Parathyroid adenoma (tissue), 2 donors: ENCODE data around the gene DTNA.

ENCODE experiments used
- H2AFZ ChIP-seq: fragments of 300-600 bp; sonication (generic); one replicate; pipeline ENCODE4 v1.7.0; 2017; ENCODE audit warnings: antibody characterized with exemption, mild to moderate bottlenecking
- H3K27ac ChIP-seq: fragments of 300-600 bp; sonication (generic); one replicate; pipeline ENCODE4 v1.7.0; 2017
- H3K27me3 ChIP-seq: fragments of 300-600 bp; sonication (generic); one replicate; pipeline ENCODE4 v1.7.0; 2017; ENCODE audit warnings: low read length; ENCODE audit not compliant: control insufficient read depth, insufficient read depth
- H3K36me3 ChIP-seq: fragments of 300-600 bp; sonication (generic); one replicate; pipeline ENCODE4 v1.7.0; 2017; ENCODE audit warnings: low read length; ENCODE audit not compliant: control insufficient read depth, insufficient read depth
- H3K4me1 ChIP-seq: fragments of 300-600 bp; sonication (generic); one replicate; pipeline ENCODE4 v1.7.0; 2017; ENCODE audit warnings: control low read depth
- H3K4me2 ChIP-seq: fragments of 300-600 bp; sonication (generic); one replicate; pipeline ENCODE4 v1.7.0; 2017; ENCODE audit warnings: low read length
- H3K4me3 ChIP-seq: fragments of 300-600 bp; sonication (generic); one replicate; pipeline ENCODE4 v1.7.0; 2017; ENCODE audit warnings: low read depth, low read length
- H3K79me2 ChIP-seq: fragments of 300-600 bp; sonication (generic); one replicate; pipeline ENCODE4 v1.7.0; 2017; ENCODE audit warnings: control low read depth
- H3K9ac ChIP-seq: fragments of 300-600 bp; sonication (generic); one replicate; pipeline ENCODE4 v1.7.0; 2017; ENCODE audit warnings: mild to moderate bottlenecking
- H3K9me3 ChIP-seq: fragments of 300-600 bp; sonication (generic); one replicate; pipeline ENCODE4 v1.7.0; 2017; ENCODE audit warnings: low read length; ENCODE audit not compliant: control insufficient read depth
- CTCF ChIP-seq: fragments of 300-600 bp; sonication (generic); IDR thresholded peaks from one replicate; pipeline ENCODE4 v1.7.0; 2017; ENCODE audit warnings: antibody characterized with exemption, mild to moderate bottlenecking
- donor health status: primary hyperparathyroidism.

The DTNA gene

GRCh38 chr18:34909637-34910364, 199.7 kb downstream of the DTNA start:
- no peak overlapping the region for H3K27ac ChIP-seq
- H2AFZ ChIP-seq, result no peak overlapping the region
- H3K4me2 ChIP-seq, result no peak overlapping the region
- no peaks in the 10 kb centered on the region for H3K36me3 ChIP-seq
- H3K4me3 ChIP-seq, result no peak overlapping the region
- no peaks in the 10 kb centered on the region for H3K27me3 ChIP-seq
- no peak overlapping the region for H3K9ac ChIP-seq
- no peak for TF ChIP-seq CTCF
- H3K9me3 ChIP-seq, result no peaks in the 10 kb centered on the region
- H3K79me2 ChIP-seq, result no peaks in the 10 kb centered on the region
- no peaks in the 10 kb centered on the region for H3K4me1 ChIP-seq

- no peak for TF ChIP-seq CTCF
- no peak overlapping the region for H3K9ac ChIP-seq
- no peak overlapping the region for H3K4me3 ChIP-seq
- no peak overlapping the region for H3K27ac ChIP-seq
- no peaks in the 10 kb centered on the region for H3K4me1 ChIP-seq
- H3K79me2 ChIP-seq, result no peaks in the 10 kb centered on the region
- H3K4me2 ChIP-seq, result no peak overlapping the region
- H3K9me3 ChIP-seq, result no peaks in the 10 kb centered on the region
- H3K36me3 ChIP-seq, result no peaks in the 10 kb centered on the region
- no peak overlapping the region for H2AFZ ChIP-seq
- H3K27me3 ChIP-seq, result no peaks in the 10 kb centered on the region
Measured at GRCh38 chr18:34911081-34911480, 201.0 kb downstream of the DTNA start.

GRCh38 chr18:34911661-34912384, 201.7 kb downstream of the DTNA start:
- no peak overlapping the region for H3K4me2 ChIP-seq
- no peak overlapping the region for H3K9ac ChIP-seq
- no peak for TF ChIP-seq CTCF
- H3K27me3 ChIP-seq, result no peaks in the 10 kb centered on the region
- H3K4me1 ChIP-seq, result no peaks in the 10 kb centered on the region
- H3K36me3 ChIP-seq, result no peaks in the 10 kb centered on the region
- no peaks in the 10 kb centered on the region for H3K9me3 ChIP-seq
- H3K79me2 ChIP-seq, result no peaks in the 10 kb centered on the region
- no peak overlapping the region for H2AFZ ChIP-seq
- H3K4me3 ChIP-seq, result no peak overlapping the region
- H3K27ac ChIP-seq, result no peak overlapping the region

GRCh38 chr18:34913837-34914661, 204.0 kb downstream of the DTNA start:
- Histone ChIP-seq H2AFZ (no peak overlapping the region), H3K27me3 (no peaks in the 10 kb centered on the region), H3K4me1 (no peaks in the 10 kb centered on the region), H3K4me2 (no peak overlapping the region), H3K9ac (no peak overlapping the region), H3K4me3 (no peak overlapping the region), H3K36me3 (no peaks in the 10 kb centered on the region), H3K79me2 (no peaks in the 10 kb centered on the region), H3K9me3 (no peaks in the 10 kb centered on the region), H3K27ac (no peak overlapping the region)
- TF ChIP-seq CTCF, result no peak
